CD4-positive, alpha-beta T cell (primary cell): ENCODE results near the gene NECAB3. TPM values are rescaled to one million over a fixed set of nuclear protein-coding genes. Genes with fewer than 3 reads are reported as not detected.
A peak's percentile ranks its signal among the peaks of the same experiment; 100 is the strongest.

Experiments used
- ATAC-seq: fragments of 200-7000 bp; cut with Tn5 transposase; one replicate; pipeline ENCODE4 v1.10.0; 2022; ENCODE audit warnings: mild to moderate bottlenecking; ENCODE audit not compliant: poor library complexity
- CTCF ChIA-PET: fragments of 350-600 bp; sonication (Branson Sonifier 250); formaldehyde crosslinking; loops from one replicate; lab custom pipeline; 2021; ENCODE audit warnings: antibody characterized with exemption, inconsistent platforms; lab: Charles Lee
- POLR2A ChIA-PET: fragments of 350-600 bp; sonication (Branson Sonifier 250); formaldehyde crosslinking; loops from one replicate; lab custom pipeline; 2021; ENCODE audit warnings: antibody characterized with exemption, inconsistent platforms; lab: Charles Lee
- DNase-seq, 14 experiments: peaks; one replicate each; pipeline ENCODE4 v3.0.0-alpha.2; 2013 to 2020; ENCODE audit warnings: mixed read lengths in 2 of 14
- H3K27ac ChIP-seq, 2 donors: one replicate each; pipeline versions ENCODE4 v1.5.1 to v1.7.0; 2013; ENCODE audit warnings: low read length in 2 of 2, low read depth in 1 of 2, mild to moderate bottlenecking in 1 of 2
- H3K27me3 ChIP-seq, 2 experiments: 1 replicate in 1 of 2; 2 replicates in 1 of 2; pipeline versions ENCODE4 v1.6.1 to v1.7.0; 2013; ENCODE audit warnings: low read length in 2 of 2, control low read depth in 1 of 2, mild to moderate bottlenecking in 1 of 2, moderate library complexity in 1 of 2; ENCODE audit not compliant: insufficient read depth in 2 of 2, control insufficient read depth in 1 of 2
- H3K36me3 ChIP-seq: one replicate; pipeline ENCODE4 v1.6.1; 2013; ENCODE audit warnings: low read length, control low read depth; ENCODE audit not compliant: insufficient read depth
- H3K4me1 ChIP-seq: one replicate; pipeline ENCODE4 v1.6.1; 2013; ENCODE audit warnings: low read length, control low read depth; ENCODE audit not compliant: insufficient read depth
- H3K4me3 ChIP-seq: one replicate; pipeline ENCODE4 v1.5.1; 2013; ENCODE audit warnings: mild to moderate bottlenecking, low read length, moderate library complexity
- H3K9me3 ChIP-seq, 2 experiments: 1 replicate in 1 of 2; 2 replicates in 1 of 2; pipeline versions ENCODE4 v1.6.1 to v1.7.0; 2013; ENCODE audit warnings: low read length in 2 of 2, mild to moderate bottlenecking in 2 of 2, control low read depth in 1 of 2, moderate library complexity in 1 of 2; ENCODE audit not compliant: control insufficient read depth in 1 of 2, insufficient read depth in 1 of 2
- H3K27ac Mint-ChIP-seq: one replicate; pipeline ENCODE4 v1.8.0; 2020; ENCODE audit warnings: mixed read lengths
- H3K27me3 Mint-ChIP-seq: one replicate; pipeline ENCODE4 v1.8.0; 2021; ENCODE audit warnings: mixed read lengths
- H3K36me3 Mint-ChIP-seq: one replicate; pipeline ENCODE4 v1.8.0; 2021; ENCODE audit warnings: low read depth, mixed read lengths
- H3K4me1 Mint-ChIP-seq: one replicate; pipeline ENCODE4 v1.8.0; 2021; ENCODE audit warnings: low read depth, mixed read lengths
- H3K4me3 Mint-ChIP-seq: one replicate; pipeline ENCODE4 v1.8.0; 2020; ENCODE audit warnings: mild to moderate bottlenecking, mixed read lengths
- H3K9me3 Mint-ChIP-seq: one replicate; pipeline ENCODE4 v1.8.0; 2020; ENCODE audit warnings: mixed read lengths
- intact Hi-C, 2 experiments: fragments of 100-400 bp; cut with DNase I in 1 of 2; cut with micrococcal nuclease in 1 of 2; formaldehyde crosslinking; loops; one replicate each; pipeline versions ENCODE4 v1.15.1 to v1.9.0; 2023 to 2025; cut with DNase I, micrococcal nuclease
- total RNA-seq, 174 experiments: library from RNA in 2 of 174; stranded (reverse) in 2 of 174; gene quantifications; one replicate each; pipeline ENCODE4 v1.2.3 and lab custom pipeline; 2021 to 2026
- TF ChIP-seq, protein P1 (sequence below): fragments of 200-600 bp; IDR thresholded peaks from one replicate; pipeline ENCODE4 v1.8.0; 2022; ENCODE audit warnings: antibody characterized with exemption, mild to moderate bottlenecking

The NECAB3 gene
- total RNA-seq, 2 experiments from 2014 or later = 8.7 to 9.2 TPM

DNA sequence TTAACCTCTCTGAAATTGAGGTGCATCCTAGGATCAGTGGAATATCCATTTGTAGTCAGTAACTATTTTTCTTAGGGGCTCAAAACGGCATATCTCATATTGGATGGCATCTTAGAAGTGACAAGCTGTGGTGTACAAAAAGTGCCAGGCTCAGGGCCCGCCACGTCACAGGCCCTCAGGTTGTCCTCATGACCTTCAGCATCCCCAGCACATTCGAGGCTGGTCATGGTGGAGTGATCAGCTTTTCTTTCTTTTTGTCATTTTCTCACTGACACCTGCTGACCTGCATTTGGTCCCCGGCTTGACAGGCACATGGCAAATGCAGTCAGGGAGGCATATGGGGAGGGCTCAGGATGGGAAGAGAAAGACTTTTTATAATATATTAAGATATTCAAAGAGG is 19.1 kb upstream of the NECAB3 start:
- intact Hi-C loops = no loop called here
- Mint-ChIP-seq H3K4me1 (peaks cover 19% of the 10 kb centered on the region), H3K27me3 (no peaks in the 10 kb centered on the region), H3K27ac (no peak overlapping the region), H3K36me3 (no peaks in the 10 kb centered on the region), H3K4me3 (no peak overlapping the region), H3K9me3 (no peaks in the 10 kb centered on the region)
- Histone ChIP-seq H3K9me3 (peaks cover 0 to 4% of the 10 kb centered on the region in 2 experiments), H3K27me3 (no peaks in the 10 kb centered on the region), H3K4me1 (peaks cover 23% of the 10 kb centered on the region), H3K27ac (no peak overlapping the region), H3K4me3 (no peak overlapping the region), H3K36me3 (no peaks in the 10 kb centered on the region)
- POLR2A ChIA-PET = interaction anchor here (1.0 kb wide), 2 partner anchors 27 to 39 kb away, joined by 3 to 6 read pairs; partner anchors contain the start of genes PXMP4 and ZNF341
- ATAC-seq (no peak), DNase-seq (no peak)
- TF ChIP-seq, protein P1, sequence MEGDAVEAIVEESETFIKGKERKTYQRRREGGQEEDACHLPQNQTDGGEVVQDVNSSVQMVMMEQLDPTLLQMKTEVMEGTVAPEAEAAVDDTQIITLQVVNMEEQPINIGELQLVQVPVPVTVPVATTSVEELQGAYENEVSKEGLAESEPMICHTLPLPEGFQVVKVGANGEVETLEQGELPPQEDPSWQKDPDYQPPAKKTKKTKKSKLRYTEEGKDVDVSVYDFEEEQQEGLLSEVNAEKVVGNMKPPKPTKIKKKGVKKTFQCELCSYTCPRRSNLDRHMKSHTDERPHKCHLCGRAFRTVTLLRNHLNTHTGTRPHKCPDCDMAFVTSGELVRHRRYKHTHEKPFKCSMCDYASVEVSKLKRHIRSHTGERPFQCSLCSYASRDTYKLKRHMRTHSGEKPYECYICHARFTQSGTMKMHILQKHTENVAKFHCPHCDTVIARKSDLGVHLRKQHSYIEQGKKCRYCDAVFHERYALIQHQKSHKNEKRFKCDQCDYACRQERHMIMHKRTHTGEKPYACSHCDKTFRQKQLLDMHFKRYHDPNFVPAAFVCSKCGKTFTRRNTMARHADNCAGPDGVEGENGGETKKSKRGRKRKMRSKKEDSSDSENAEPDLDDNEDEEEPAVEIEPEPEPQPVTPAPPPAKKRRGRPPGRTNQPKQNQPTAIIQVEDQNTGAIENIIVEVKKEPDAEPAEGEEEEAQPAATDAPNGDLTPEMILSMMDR = no peak
- CTCF ChIA-PET = no interaction called here

DNA sequence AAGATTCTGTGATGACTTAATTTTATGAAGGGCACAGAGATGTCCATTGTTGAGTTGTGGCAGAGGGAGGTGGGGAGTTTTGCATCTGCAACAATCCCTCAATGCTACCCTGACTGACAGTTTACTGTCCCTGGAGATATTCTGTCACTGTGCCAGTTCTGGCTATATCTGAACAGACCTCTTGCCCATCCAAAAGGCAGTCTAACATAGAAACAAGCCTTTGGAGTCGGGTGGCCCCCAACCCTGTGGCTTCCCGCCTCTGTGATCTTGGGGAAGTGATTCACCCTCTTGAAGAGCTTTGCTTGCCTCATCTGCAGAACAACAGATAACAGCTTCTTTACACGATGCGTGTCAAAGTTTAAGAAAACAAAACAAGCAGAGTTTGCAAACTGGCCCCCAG is 15.7 kb upstream of the NECAB3 start:
- no peaks in the 10 kb centered on the region for H3K36me3 ChIP-seq
- Mint-ChIP-seq H3K27me3 (no peaks in the 10 kb centered on the region), H3K27ac (peak overlapping the region; percentile 82), H3K9me3 (no peaks in the 10 kb centered on the region), H3K4me3 (peak overlapping the region; percentile 75), H3K4me1 (peaks cover 38% of the 10 kb centered on the region), H3K36me3 (no peaks in the 10 kb centered on the region)
- peak in 13 of 14 experiments; percentile 44 to 78 (median 59) for DNase-seq
- H3K9me3 ChIP-seq = no peaks in the 10 kb centered on the region
- POLR2A ChIA-PET = interaction anchor here (0.7 to 2.5 kb wide), 7 partner anchors 21 to 1247 kb away, joined by 3 to 19 read pairs (median 4); partner anchors contain the start of gene PXMP4
- TF ChIP-seq, protein P1 = no peak
- intact Hi-C loops = loop anchor here in 1 of 2 experiments (5.0 to 10.0 kb wide), 2 partner anchors 305 to 422 kb away; partner anchors contain the start of genes EIF2S2 and RALY
- H3K4me1 ChIP-seq = peaks cover 37% of the 10 kb centered on the region
- no peak overlapping the region for H3K27ac ChIP-seq
- CTCF ChIA-PET = interaction anchor here (0.9 to 1.8 kb wide), 3 partner anchors 22 to 42 kb away, joined by 3 to 7 read pairs (median 6); no protein-coding TSS in a partner anchor
- peak; percentile 27 for ATAC-seq
- no peak overlapping the region for H3K4me3 ChIP-seq
- no peaks in the 10 kb centered on the region for H3K27me3 ChIP-seq

DNA sequence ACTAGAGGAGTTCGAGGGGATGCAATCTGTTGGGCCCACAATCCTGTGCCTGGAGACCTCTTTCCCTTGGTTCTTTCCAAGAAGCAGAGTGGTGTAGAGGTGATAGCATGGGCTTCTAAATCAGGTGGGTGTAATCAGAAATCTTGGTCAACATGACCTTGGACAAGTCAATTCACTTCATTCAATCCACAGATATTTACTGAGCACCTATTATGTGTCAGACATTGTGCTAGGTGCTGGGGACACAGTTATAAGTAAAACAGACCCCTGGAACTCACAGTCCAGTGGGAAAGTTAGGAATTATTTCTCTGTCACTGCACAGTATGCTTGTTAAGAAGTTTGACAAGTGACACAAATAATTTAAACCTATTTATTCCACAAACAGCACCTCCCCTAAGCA is 15.3 kb upstream of the NECAB3 start:
- Histone ChIP-seq H3K27ac (no peak overlapping the region), H3K36me3 (no peaks in the 10 kb centered on the region), H3K4me3 (no peak overlapping the region), H3K4me1 (peaks cover 42% of the 10 kb centered on the region), H3K9me3 (no peaks in the 10 kb centered on the region), H3K27me3 (no peaks in the 10 kb centered on the region)
- intact Hi-C loops = loop anchor here in 1 of 2 experiments (5.0 to 10.0 kb wide), 2 partner anchors 305 to 423 kb away; partner anchors contain the start of genes EIF2S2 and RALY
- H3K27ac Mint-ChIP-seq = peak overlapping the region; percentile 82
- CTCF ChIA-PET = interaction anchor here (1.5 to 1.8 kb wide), 2 partner anchors 22 to 43 kb away, joined by 6 to 7 read pairs; no protein-coding TSS in a partner anchor
- no peaks in the 10 kb centered on the region for H3K36me3 Mint-ChIP-seq
- H3K9me3 Mint-ChIP-seq = no peaks in the 10 kb centered on the region
- H3K4me1 Mint-ChIP-seq = peaks cover 42% of the 10 kb centered on the region
- POLR2A ChIA-PET = interaction anchor here (0.7 to 2.5 kb wide), 6 partner anchors 11 to 85 kb away, joined by 3 to 19 read pairs (median 3); partner anchors contain the start of gene PXMP4
- no peak for DNase-seq
- no peaks in the 10 kb centered on the region for H3K27me3 Mint-ChIP-seq
- H3K4me3 Mint-ChIP-seq = no peak overlapping the region
- TF ChIP-seq, protein P1 = no peak
- ATAC-seq = no peak
